Mesenchymal stem cell (in vitro differentiated cells and primary cell): Measurements from ENCODE around the gene FCHSD1.

Source experiments
- DNase-seq: peaks from one replicate; pipeline ENCODE4 v3.0.0-alpha.2; 2013
- H2AFZ ChIP-seq: one replicate; pipeline ENCODE4 v1.6.1; 2013; ENCODE audit warnings: low read depth, mild to moderate bottlenecking, control low read depth, inconsistent platforms, low read length, moderate library complexity
- H2AK5ac ChIP-seq: 2 replicates; pipeline ENCODE4 v1.6.1; 2013; ENCODE audit warnings: low read length, moderate library complexity, mild to moderate bottlenecking, inconsistent platforms; ENCODE audit not compliant: severe bottlenecking
- H2BK120ac ChIP-seq: one replicate; pipeline ENCODE4 v1.6.1; 2013; ENCODE audit warnings: low read depth, mild to moderate bottlenecking, inconsistent platforms, low read length, moderate library complexity
- H2BK12ac ChIP-seq, 2 experiments: one replicate each; pipeline ENCODE4 v1.6.1; 2013; ENCODE audit warnings: inconsistent platforms in 2 of 2, low read length in 2 of 2, mild to moderate bottlenecking in 2 of 2, moderate library complexity in 2 of 2, control low read depth in 1 of 2
- H2BK15ac ChIP-seq: one replicate; pipeline ENCODE4 v1.6.1; 2013; ENCODE audit warnings: mild to moderate bottlenecking, low read depth, inconsistent platforms; ENCODE audit not compliant: poor library complexity, severe bottlenecking
- H2BK5ac ChIP-seq: 2 replicates; pipeline ENCODE4 v1.6.1; 2013; ENCODE audit warnings: low read depth, mild to moderate bottlenecking, low read length, control low read depth, inconsistent platforms; ENCODE audit not compliant: poor library complexity, severe bottlenecking
- H3K14ac ChIP-seq, 2 experiments: one replicate each; pipeline ENCODE4 v1.6.1; 2013; ENCODE audit warnings: inconsistent platforms in 2 of 2, low read length in 2 of 2, control low read depth in 1 of 2, mild to moderate bottlenecking in 1 of 2, moderate library complexity in 1 of 2
- H3K18ac ChIP-seq, 2 experiments: one replicate each; pipeline ENCODE4 v1.6.1; 2013; ENCODE audit warnings: inconsistent platforms in 2 of 2, low read length in 2 of 2, control low read depth in 1 of 2, low read depth in 1 of 2, mild to moderate bottlenecking in 1 of 2
- H3K23ac ChIP-seq, 2 experiments: one replicate each; pipeline ENCODE4 v1.6.1; 2013; ENCODE audit warnings: inconsistent platforms in 2 of 2, low read length in 2 of 2, mild to moderate bottlenecking in 2 of 2, moderate library complexity in 2 of 2, control low read depth in 1 of 2
- H3K27ac ChIP-seq: 2 replicates; pipeline ENCODE4 v1.5.1; 2013; ENCODE audit warnings: mild to moderate bottlenecking, moderate library complexity, low read length, control low read depth, inconsistent platforms; ENCODE audit not compliant: poor library complexity, severe bottlenecking
- H3K27me3 ChIP-seq, 2 experiments: 2 replicates each; pipeline versions ENCODE4 v1.6.1 to v1.7.0; 2013; ENCODE audit warnings: low read length in 2 of 2, mild to moderate bottlenecking in 2 of 2, moderate library complexity in 2 of 2, control low read depth in 1 of 2, inconsistent platforms in 1 of 2; ENCODE audit not compliant: control insufficient read depth in 1 of 2, insufficient read depth in 1 of 2
- H3K36me3 ChIP-seq, 2 experiments: 2 replicates each; pipeline versions ENCODE4 v1.6.1 to v1.7.0; 2013; ENCODE audit warnings: low read length in 2 of 2, control low read depth in 1 of 2, inconsistent platforms in 1 of 2, low read depth in 1 of 2, mild to moderate bottlenecking in 1 of 2; ENCODE audit not compliant: insufficient read depth in 2 of 2, control insufficient read depth in 1 of 2
- H3K4ac ChIP-seq, 2 experiments: one replicate each; pipeline ENCODE4 v1.6.1; 2013; ENCODE audit warnings: inconsistent platforms in 2 of 2, low read length in 2 of 2, mild to moderate bottlenecking in 2 of 2, moderate library complexity in 2 of 2, control low read depth in 1 of 2, low read depth in 1 of 2
- H3K4me1 ChIP-seq: 2 replicates; pipeline ENCODE4 v1.6.1; 2013; ENCODE audit warnings: low read depth, low read length, control low read depth; ENCODE audit not compliant: control insufficient read depth, insufficient read depth
- H3K4me2 ChIP-seq: 2 replicates; pipeline ENCODE4 v1.6.1; 2013; ENCODE audit warnings: low read length, mild to moderate bottlenecking, inconsistent platforms; ENCODE audit not compliant: poor library complexity, severe bottlenecking
- H3K4me3 ChIP-seq, 2 experiments: 2 replicates each; pipeline versions ENCODE4 v1.5.1 to v1.7.0; 2013; ENCODE audit warnings: low read length in 2 of 2, mild to moderate bottlenecking in 2 of 2, control low read depth in 1 of 2, low read depth in 1 of 2; ENCODE audit not compliant: insufficient read depth in 1 of 2
- H3K79me1 ChIP-seq: replicated peaks from 2 replicates; pipeline ENCODE4 v1.6.1; 2013; ENCODE audit warnings: mild to moderate bottlenecking, control low read depth, low read length, inconsistent platforms; ENCODE audit not compliant: poor library complexity, severe bottlenecking
- H3K9ac ChIP-seq: 2 replicates; pipeline ENCODE4 v1.7.0; 2013; ENCODE audit warnings: mild to moderate bottlenecking, low read length, moderate library complexity
- H3K9me3 ChIP-seq: 2 replicates; pipeline ENCODE4 v1.7.0; 2013; ENCODE audit warnings: mild to moderate bottlenecking, low read length; ENCODE audit not compliant: control insufficient read depth
- H4K8ac ChIP-seq: one replicate; pipeline ENCODE4 v1.6.1; 2013; ENCODE audit warnings: inconsistent platforms, mild to moderate bottlenecking, low read length, moderate library complexity
- H4K91ac ChIP-seq: one replicate; pipeline ENCODE4 v1.6.1; 2013; ENCODE audit warnings: mild to moderate bottlenecking, low read length, inconsistent platforms
- WGBS: methylation state at CpG from one replicate; pipeline ENCODE4 v1.1.7; 2013; ENCODE audit warnings: mixed read lengths; 5-methylcytosine and 5-hydroxymethylcytosine counted together

FCHSD1 gene

DNA sequence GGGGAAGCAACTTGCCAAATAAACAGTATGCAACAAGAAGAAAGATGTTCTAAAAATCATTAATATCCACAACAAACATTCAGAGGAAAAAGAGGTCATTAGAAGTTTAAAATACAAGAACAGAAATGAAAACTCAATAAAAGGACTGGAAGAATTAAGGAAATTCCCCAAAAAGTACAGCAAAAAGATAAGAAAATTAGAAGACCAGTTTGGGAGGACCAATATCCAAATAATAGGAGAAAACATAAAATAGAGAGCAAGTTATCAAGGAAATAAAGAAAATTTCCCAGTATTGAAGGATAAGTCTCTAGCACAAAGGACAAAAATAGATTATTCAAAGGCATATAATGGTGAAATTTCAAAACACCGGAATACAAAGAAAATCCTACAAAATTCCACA lies 54.4 kb downstream of the FCHSD1 start:
- Histone ChIP-seq H2BK5ac (no peak overlapping the region), H3K27ac (no peak overlapping the region), H3K4ac (no peak overlapping the region), H3K14ac (no peak overlapping the region), H3K9me3 (no peaks in the 10 kb centered on the region), H3K4me1 (no peaks in the 10 kb centered on the region), H3K4me3 (no peak overlapping the region), H2AFZ (no peak overlapping the region), H3K27me3 (no peaks in the 10 kb centered on the region), H3K79me1 (peaks cover 32% of the 10 kb centered on the region), H2BK15ac (no peak overlapping the region), H3K18ac (no peak overlapping the region), H2AK5ac (no peak overlapping the region), H4K8ac (no peak overlapping the region), H3K9ac (no peak overlapping the region), H2BK12ac (no peak overlapping the region), H3K23ac (no peak overlapping the region), H3K36me3 (peaks cover 3 to 5% of the 10 kb centered on the region in 2 experiments), H3K4me2 (no peak overlapping the region), H4K91ac (no peak overlapping the region), H2BK120ac (no peak overlapping the region)
- WGBS: no CpG with 5 or more reads among the region's 1 CpG
- DNase-seq: no peak

DNA sequence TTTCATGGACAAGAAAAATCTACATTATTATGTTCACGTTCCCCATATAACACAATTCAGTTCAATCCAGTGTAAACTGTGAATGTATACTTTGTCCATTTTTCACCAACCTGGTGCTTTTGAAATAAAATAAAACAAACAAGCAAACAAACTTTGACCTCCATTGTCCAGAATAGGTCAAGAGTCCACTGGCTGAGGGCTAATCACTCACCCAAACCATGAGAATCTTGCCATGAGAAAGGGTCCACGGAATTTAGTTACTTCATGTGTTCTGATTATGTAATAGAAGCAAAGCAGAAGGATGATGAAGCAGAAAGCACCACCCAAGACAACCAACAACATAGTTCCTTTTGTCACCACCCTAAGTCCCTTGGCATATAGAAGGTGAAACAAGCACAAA lies 61.1 kb downstream of the FCHSD1 start:
- H3K27ac ChIP-seq: no peak overlapping the region
- no peaks in the 10 kb centered on the region for H3K9me3 ChIP-seq
- no peak overlapping the region for H2BK12ac ChIP-seq
- H3K36me3 ChIP-seq: peaks cover 6 to 26% of the 10 kb centered on the region in 2 experiments
- H2BK5ac ChIP-seq: no peak overlapping the region
- H3K23ac ChIP-seq: no peak overlapping the region
- no peak overlapping the region for H4K91ac ChIP-seq
- H2BK15ac ChIP-seq: no peak overlapping the region
- H3K4ac ChIP-seq: no peak overlapping the region
- H3K14ac ChIP-seq: no peak overlapping the region
- H3K27me3 ChIP-seq: no peaks in the 10 kb centered on the region
- H4K8ac ChIP-seq: no peak overlapping the region
- H2AFZ ChIP-seq: no peak overlapping the region
- no peaks in the 10 kb centered on the region for H3K4me1 ChIP-seq
- no peak overlapping the region for H3K4me3 ChIP-seq
- WGBS: 100% methylated on average over 1 of the region's 2 CpGs
- H3K9ac ChIP-seq: no peak overlapping the region
- no peak for DNase-seq
- peaks cover 30% of the 10 kb centered on the region for H3K79me1 ChIP-seq
- H2AK5ac ChIP-seq: no peak overlapping the region
- H3K4me2 ChIP-seq: no peak overlapping the region
- H2BK120ac ChIP-seq: no peak overlapping the region
- H3K18ac ChIP-seq: no peak overlapping the region
